Measurements from ENCODE around the gene TMEM179. TPM values are rescaled to one million over a fixed set of nuclear protein-coding genes. Genes with fewer than 3 reads are reported as not detected.

The TMEM179 gene
- total RNA-seq, 4 donors from 2014 or later = not detected

GRCh38 chr14:104598039-104598909, 6.3 kb downstream of the TMEM179 start:
- Histone ChIP-seq H3K4me3 (no peak overlapping the region), H3K27me3 (peaks cover 38 to 57% (median 39%) of the 10 kb centered on the region in 3 donors), H3K27ac (no peak overlapping the region), H3K4me1 (no peaks in the 10 kb centered on the region), H3K9me3 (no peaks in the 10 kb centered on the region), H3K36me3 (no peaks in the 10 kb centered on the region)
- in situ Hi-C loops (cut with MboI; ENCODE audit: low sequenced_read_pairs in 4 of 4) (no loop called here), intact Hi-C loops (cut with DNase I; ENCODE audit: low total_unique reads) (no loop called here)
- ATAC-seq (no peak), DNase-seq (peak in 1 of 2 donors; percentile 4)
- no peak for TF ChIP-seq POLR2A (IDR thresholded peaks at IDR 0.05)
- no peak for TF ChIP-seq CTCF (IDR thresholded peaks at IDR 0.05 in 4 of 5, conservative IDR thresholded peaks at IDR 0.05 in 1 of 5)

- intact Hi-C loops (cut with DNase I; ENCODE audit: low total_unique reads) = no loop called here
- Histone ChIP-seq H3K27ac (no peak overlapping the region), H3K36me3 (no peaks in the 10 kb centered on the region), H3K9me3 (no peaks in the 10 kb centered on the region), H3K27me3 (peaks cover 31 to 50% (median 34%) of the 10 kb centered on the region in 3 donors), H3K4me1 (no peaks in the 10 kb centered on the region), H3K4me3 (no peak overlapping the region)
- no peak for ATAC-seq
- TF ChIP-seq CTCF (IDR thresholded peaks at IDR 0.05 in 4 of 5, conservative IDR thresholded peaks at IDR 0.05 in 1 of 5) = no peak
- no peak for TF ChIP-seq POLR2A (IDR thresholded peaks at IDR 0.05)
- in situ Hi-C loops (cut with MboI; ENCODE audit: low sequenced_read_pairs in 4 of 4) = no loop called here
- no peak for DNase-seq
Measured at GRCh38 chr14:104597576-104597975, 7.0 kb downstream of the TMEM179 start.

- no peaks in the 10 kb centered on the region for H3K9me3 ChIP-seq
- in situ Hi-C loops (cut with MboI; ENCODE audit: low sequenced_read_pairs in 4 of 4) = no loop called here
- no peak for ATAC-seq
- intact Hi-C loops (cut with DNase I; ENCODE audit: low total_unique reads) = no loop called here
- TF ChIP-seq POLR2A (IDR thresholded peaks at IDR 0.05) = no peak
- TF ChIP-seq CTCF (IDR thresholded peaks at IDR 0.05 in 4 of 5, conservative IDR thresholded peaks at IDR 0.05 in 1 of 5) = no peak
- H3K36me3 ChIP-seq = no peaks in the 10 kb centered on the region
- H3K4me3 ChIP-seq = no peak overlapping the region
- no peaks in the 10 kb centered on the region for H3K4me1 ChIP-seq
- DNase-seq = no peak
- H3K27ac ChIP-seq = no peak overlapping the region
- H3K27me3 ChIP-seq = peaks cover 26 to 43% (median 34%) of the 10 kb centered on the region in 3 donors
Measured at GRCh38 chr14:104596927-104597351, 7.6 kb downstream of the TMEM179 start.

GRCh38 chr14:104596451-104596918, 8.1 kb downstream of the TMEM179 start:
- intact Hi-C loops (cut with DNase I; ENCODE audit: low total_unique reads) (no loop called here), in situ Hi-C loops (cut with MboI; ENCODE audit: low sequenced_read_pairs in 4 of 4) (no loop called here)
- H3K9me3 ChIP-seq = no peaks in the 10 kb centered on the region
- no peak overlapping the region for H3K27ac ChIP-seq
- no peaks in the 10 kb centered on the region for H3K36me3 ChIP-seq
- ATAC-seq (no peak), DNase-seq (no peak)
- TF ChIP-seq POLR2A (IDR thresholded peaks at IDR 0.05) (no peak), CTCF (IDR thresholded peaks at IDR 0.05 in 4 of 5, conservative IDR thresholded peaks at IDR 0.05 in 1 of 5) (no peak)
- H3K4me3 ChIP-seq = no peak overlapping the region
- H3K4me1 ChIP-seq = no peaks in the 10 kb centered on the region
- peaks cover 21 to 39% (median 30%) of the 10 kb centered on the region in 3 donors for H3K27me3 ChIP-seq
